Loucy (cell line): ENCODE measurements around the gene ACADS.

ENCODE experiments used
- H2AFZ ChIP-seq: fragments of 200-600 bp; sonication (generic); 2 replicates; pipeline ENCODE4 v1.6.0; 2016; ENCODE audit warnings: antibody characterized with exemption, mild to moderate bottlenecking, low read length, moderate library complexity
- H3F3A ChIP-seq: fragments of 200-600 bp; 2 replicates; pipeline ENCODE4 v1.6.0; 2016; ENCODE audit warnings: antibody characterized with exemption, low read depth, mild to moderate bottlenecking
- H3K27me3 ChIP-seq: fragments of 200-600 bp; sonication (generic); 2 replicates; pipeline ENCODE4 v1.6.1; 2014; ENCODE audit warnings: low read length, mild to moderate bottlenecking; ENCODE audit not compliant: insufficient read depth, poor library complexity, severe bottlenecking
- H3K36me3 ChIP-seq: fragments of 200-600 bp; sonication (generic); 2 replicates; pipeline ENCODE4 v1.6.1; 2016; ENCODE audit warnings: low read length; ENCODE audit not compliant: insufficient read depth
- H3K4me1 ChIP-seq: fragments of 200-600 bp; sonication (generic); 2 replicates; pipeline ENCODE4 v1.5.1; 2014; ENCODE audit warnings: low read length, mild to moderate bottlenecking; ENCODE audit not compliant: insufficient read depth, poor library complexity, severe bottlenecking
- H3K4me2 ChIP-seq: fragments of 200-600 bp; sonication (generic); 2 replicates; pipeline ENCODE4 v1.6.0; 2014; ENCODE audit warnings: antibody characterized with exemption, low read length, low read depth, mild to moderate bottlenecking; ENCODE audit not compliant: poor library complexity, severe bottlenecking
- H3K4me3 ChIP-seq: fragments of 200-600 bp; sonication (generic); 2 replicates; pipeline ENCODE4 v1.5.1; 2014; ENCODE audit warnings: low read length, mild to moderate bottlenecking, mixed read lengths; ENCODE audit not compliant: poor library complexity, severe bottlenecking
- H3K79me2 ChIP-seq: fragments of 200-600 bp; sonication (generic); 2 replicates; pipeline ENCODE4 v1.6.1; 2014; ENCODE audit warnings: low read length; ENCODE audit not compliant: insufficient read depth
- H3K9ac ChIP-seq: fragments of 200-600 bp; sonication (generic); 2 replicates; pipeline ENCODE4 v1.6.0; 2014; ENCODE audit warnings: mild to moderate bottlenecking, low read depth, low read length, moderate library complexity; ENCODE audit not compliant: poor library complexity, severe bottlenecking
- H3K9me2 ChIP-seq: fragments of 200-600 bp; sonication (generic); replicated peaks from 2 replicates; pipeline ENCODE4 v1.6.1; 2016; ENCODE audit warnings: low read depth, low read length, mixed read lengths
- H3K9me3 ChIP-seq: fragments of 200-600 bp; sonication (generic); 2 replicates; pipeline ENCODE4 v1.6.1; 2014; ENCODE audit warnings: mild to moderate bottlenecking, antibody characterized with exemption, low read length, low read depth; ENCODE audit not compliant: insufficient read depth
- H4K20me1 ChIP-seq: fragments of 200-600 bp; sonication (generic); 2 replicates; pipeline ENCODE4 v1.6.0; 2014; ENCODE audit warnings: antibody characterized with exemption, low read length, mild to moderate bottlenecking; ENCODE audit not compliant: insufficient read depth, poor library complexity, severe bottlenecking
- CTCF ChIP-seq: fragments of 200-600 bp; sonication (generic); conservative IDR thresholded peaks from 2 replicates; pipeline ENCODE4 v1.5.1; 2014; ENCODE audit warnings: mild to moderate bottlenecking, antibody characterized with exemption, low read length
- EZH2phosphoT487 ChIP-seq: fragments of 200-600 bp; IDR thresholded peaks from 2 replicates; pipeline ENCODE4 v1.6.1; 2018; ENCODE audit warnings: antibody characterized with exemption, mild to moderate bottlenecking, moderate library complexity, borderline replicate concordance

Gene ACADS

GRCh38 chr12:120711411-120711810 is 14.2 kb upstream of the ACADS start:
- H3K4me2 ChIP-seq, result peak overlapping the region; percentile 90
- peak overlapping the region; percentile 90 for H3K4me3 ChIP-seq
- H4K20me1 ChIP-seq, result no peaks in the 10 kb centered on the region
- peaks cover 29% of the 10 kb centered on the region for H3K79me2 ChIP-seq
- peaks cover 3% of the 10 kb centered on the region; the same call in 1 of the 2 replicates for H3K36me3 ChIP-seq
- H3K27me3 ChIP-seq, result no peaks in the 10 kb centered on the region
- H3K9me2 ChIP-seq, result no peaks in the 10 kb centered on the region
- H2AFZ ChIP-seq, result 0 out of 2 replicates have a peak overlapping the region, but pooled peaks have one; percentile 90
- TF ChIP-seq CTCF, result no peak
- H3K4me1 ChIP-seq, result peaks cover 33% of the 10 kb centered on the region
- no peaks in the 10 kb centered on the region for H3K9me3 ChIP-seq
- peaks cover 17% of the 10 kb centered on the region; the same call in 1 of the 2 replicates for H3F3A ChIP-seq
- peak overlapping the region; percentile 76 for H3K9ac ChIP-seq

DNA sequence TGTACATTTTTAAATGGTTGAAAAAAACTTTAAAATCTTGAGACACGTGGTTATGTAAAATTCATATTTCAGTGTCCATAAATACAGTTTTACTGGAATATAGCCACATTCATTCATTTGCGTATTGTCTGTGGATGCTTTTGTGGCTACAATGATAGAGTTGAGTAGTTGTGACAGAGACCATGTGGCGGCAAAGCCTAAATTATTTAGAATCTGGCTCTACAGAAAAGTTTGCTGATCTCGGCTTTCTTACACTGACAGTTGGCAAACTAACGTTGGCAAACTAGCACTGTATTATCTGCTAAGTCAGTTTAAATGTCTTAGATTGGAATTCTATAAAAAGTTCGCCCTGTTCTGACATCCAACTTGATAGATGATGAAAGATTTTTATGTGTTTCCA is 13.0 kb upstream of the ACADS start:
- H3K27me3 ChIP-seq, result no peaks in the 10 kb centered on the region

DNA sequence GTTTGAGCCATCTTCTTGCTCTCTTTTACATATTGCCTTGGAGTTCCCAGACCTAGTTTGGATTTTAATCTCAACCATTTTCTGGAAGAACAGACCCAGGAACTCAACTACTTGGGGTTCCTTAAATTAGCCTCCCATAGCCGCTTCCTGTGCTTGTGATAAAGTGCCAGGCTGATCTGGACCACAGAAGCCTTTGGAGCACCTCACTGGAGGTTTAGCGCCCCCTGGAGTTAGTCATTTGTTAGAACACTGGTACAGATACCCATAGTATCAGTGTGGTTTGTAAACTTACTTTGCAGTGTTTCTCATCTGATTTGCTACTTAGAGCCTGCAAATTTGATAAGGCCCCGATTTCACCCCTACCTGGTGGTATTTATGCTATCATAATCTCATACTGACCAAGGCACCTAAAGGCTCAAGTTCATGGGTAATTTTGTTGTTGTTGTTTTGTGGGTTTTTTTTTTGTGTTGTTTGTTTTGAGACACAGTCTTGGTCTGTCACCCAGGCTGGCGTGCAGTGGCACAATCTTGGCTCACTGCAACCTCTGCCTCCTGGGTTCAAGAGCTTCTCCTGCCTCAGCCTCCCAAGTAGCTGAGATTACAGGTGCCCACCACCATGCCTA is 11.7 kb upstream of the ACADS start:
- TF ChIP-seq CTCF (peak; percentile 90), EZH2phosphoT487 (no peak)
- Histone ChIP-seq H3K9ac (no peak overlapping the region), H3K4me1 (peaks cover 33% of the 10 kb centered on the region), H3K9me2 (no peaks in the 10 kb centered on the region), H3K4me2 (peak overlapping the region; percentile 34), H2AFZ (no peak overlapping the region), H3K79me2 (peaks cover 29% of the 10 kb centered on the region), H3K9me3 (no peaks in the 10 kb centered on the region), H3K27me3 (no peaks in the 10 kb centered on the region), H3K36me3 (peaks cover 11% of the 10 kb centered on the region; the same call in 1 of the 2 replicates), H3F3A (peaks cover 12% of the 10 kb centered on the region; the same call in 1 of the 2 replicates), H4K20me1 (no peaks in the 10 kb centered on the region), H3K4me3 (no peak overlapping the region)

More for the DNA sequence above, 13.0 kb upstream of the ACADS start:
- Histone ChIP-seq H3K9me3 (no peaks in the 10 kb centered on the region), H3K9ac (peak overlapping the region; percentile 76), H4K20me1 (no peaks in the 10 kb centered on the region), H3K79me2 (peaks cover 29% of the 10 kb centered on the region), H3F3A (peaks cover 17% of the 10 kb centered on the region; the same call in 1 of the 2 replicates), H2AFZ (no peak overlapping the region), H3K4me3 (peak overlapping the region; percentile 90), H3K4me1 (peaks cover 33% of the 10 kb centered on the region), H3K4me2 (peak overlapping the region; percentile 90), H3K36me3 (peaks cover 11% of the 10 kb centered on the region; the same call in 1 of the 2 replicates), H3K9me2 (no peaks in the 10 kb centered on the region)
- no peak for TF ChIP-seq CTCF
- no peak for TF ChIP-seq EZH2phosphoT487
